GM21528 (cell line): Measurements from ENCODE around the gene ARIH2.

ENCODE experiments used
- ATAC-seq: cut with Tn5 transposase; IDR thresholded peaks from one replicate; pipeline ENCODE4 v1.9.1; 2021; ENCODE audit warnings: mild to moderate bottlenecking, moderate library complexity; ENCODE audit not compliant: unreplicated experiment, low FRiP score

Gene ARIH2

DNA sequence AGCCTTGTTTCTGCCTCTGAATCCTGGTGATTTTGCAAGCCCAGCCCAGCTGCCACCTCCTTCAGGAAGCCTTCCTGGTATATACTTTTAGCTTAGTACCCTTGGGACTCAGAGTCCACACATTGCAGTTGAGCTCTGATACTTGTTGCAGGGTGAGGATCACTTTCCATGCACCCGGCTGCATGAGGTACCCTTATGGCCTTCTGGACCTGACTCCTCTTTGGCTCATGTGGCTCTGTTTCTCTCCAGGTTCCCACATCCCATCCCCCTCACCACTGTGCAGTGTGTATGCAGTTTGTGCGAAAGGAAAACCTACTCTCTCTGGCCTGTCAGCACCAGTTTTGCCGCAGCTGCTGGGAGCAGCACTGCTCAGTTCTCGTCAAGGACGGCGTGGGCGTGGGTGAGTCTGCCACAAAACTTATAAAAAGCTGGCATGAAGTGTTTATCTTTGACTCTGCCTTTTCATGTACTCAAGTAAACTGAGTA lies 48.3 kb downstream of the ARIH2 start:
- no peak for ATAC-seq

DNA sequence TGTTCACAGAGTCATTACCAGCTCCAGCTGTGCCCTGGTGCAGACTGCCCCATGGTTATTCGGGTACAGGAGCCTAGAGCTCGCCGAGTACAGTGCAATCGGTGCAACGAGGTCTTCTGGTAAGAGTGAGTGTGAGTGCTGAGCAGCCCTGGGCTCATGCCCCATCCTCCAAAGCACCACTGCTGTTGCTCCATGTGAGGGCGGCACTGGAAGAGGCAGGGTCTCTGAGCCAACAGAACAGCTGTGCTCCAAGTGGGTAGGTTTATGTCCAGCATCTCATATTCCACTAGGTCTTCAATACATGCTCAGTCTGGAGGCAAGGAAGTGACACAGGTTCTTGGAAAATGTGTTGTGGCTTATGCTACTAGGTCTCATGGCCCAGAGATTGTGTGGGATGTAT lies 51.9 kb downstream of the ARIH2 start:
- no peak for ATAC-seq

- no peak for ATAC-seq
These were observed 55.6 kb downstream of the ARIH2 start for GRCh38 chr3:48974076-48974864.

GRCh38 chr3:48979451-48979850 lies 60.8 kb downstream of the ARIH2 start:
- no peak for ATAC-seq

DNA sequence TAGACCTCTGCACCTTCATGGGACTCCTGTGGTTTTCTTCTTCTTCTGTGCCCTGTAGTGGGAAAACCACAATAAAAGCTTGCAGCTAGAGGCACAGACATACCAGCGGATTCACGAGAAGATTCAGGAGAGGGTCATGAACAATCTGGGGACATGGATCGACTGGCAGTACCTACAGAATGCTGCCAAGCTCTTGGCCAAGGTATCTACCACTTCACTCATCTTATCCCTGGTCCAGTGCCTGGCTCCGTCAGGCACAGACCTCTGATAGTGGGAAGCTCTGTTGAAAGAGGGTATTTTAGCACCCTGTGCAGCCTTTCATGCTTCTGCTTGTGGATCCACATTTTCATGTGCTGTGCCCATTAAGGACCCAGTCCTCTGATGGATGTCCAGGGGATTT lies 61.7 kb downstream of the ARIH2 start:
- no peak for ATAC-seq

DNA sequence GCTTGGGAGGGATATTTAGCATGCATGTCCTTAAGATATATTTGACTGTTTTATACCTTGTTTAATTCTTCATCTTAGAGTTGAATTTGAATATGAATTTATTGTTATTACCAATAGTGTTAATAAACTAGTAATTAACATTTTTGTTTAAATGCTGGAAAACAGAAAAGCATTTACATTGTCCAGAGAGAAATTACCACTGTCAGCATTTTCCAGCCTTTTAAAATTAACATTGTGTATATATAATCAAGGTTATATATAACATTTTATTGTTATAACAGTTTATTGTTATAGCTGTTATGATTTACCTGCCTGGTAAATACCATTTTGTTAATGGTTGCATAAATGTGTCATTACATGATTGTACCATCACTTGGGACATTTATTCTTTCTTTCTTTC lies 63.4 kb downstream of the ARIH2 start:
- no peak for ATAC-seq

DNA sequence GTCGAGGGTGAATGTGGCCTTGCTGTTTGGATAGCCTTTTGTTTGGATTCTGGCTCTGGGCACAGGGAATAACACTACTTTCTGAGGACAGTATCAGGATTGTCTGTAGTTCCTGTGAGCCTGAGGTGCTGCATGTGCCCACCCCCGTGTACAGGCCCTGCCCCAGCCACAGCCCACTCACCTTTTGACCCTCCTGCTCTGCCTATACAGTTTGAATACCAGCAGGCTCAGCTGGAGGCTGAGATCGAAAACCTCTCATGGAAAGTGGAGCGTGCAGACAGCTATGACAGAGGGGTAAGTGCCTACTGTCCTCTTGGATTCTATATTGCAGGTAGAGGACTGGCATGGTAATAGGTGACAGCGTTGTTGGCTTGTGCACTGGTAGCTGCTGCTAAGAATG lies 64.0 kb downstream of the ARIH2 start:
- no peak for ATAC-seq

DNA sequence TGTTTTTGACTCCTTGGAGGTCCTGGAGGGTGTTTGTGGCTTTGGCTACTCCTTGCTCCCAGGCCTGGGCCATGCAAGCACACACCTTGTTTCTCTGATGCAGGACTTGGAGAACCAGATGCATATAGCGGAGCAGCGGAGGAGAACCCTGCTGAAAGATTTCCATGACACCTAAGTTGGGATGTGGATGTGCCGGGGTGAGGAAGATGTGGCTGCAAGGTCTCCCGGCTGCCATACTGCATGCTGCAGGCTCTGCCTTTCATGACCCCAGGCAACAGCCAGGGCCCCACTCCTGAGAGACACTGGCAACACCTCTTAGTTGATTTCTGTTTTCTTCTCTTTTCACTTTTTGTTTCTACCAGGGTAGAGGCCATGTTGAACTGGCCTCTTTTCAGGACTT lies 64.5 kb downstream of the ARIH2 start:
- ATAC-seq = no peak

GRCh38 chr3:48984663-48985062 lies 66.0 kb downstream of the ARIH2 start:
- ATAC-seq = no peak

DNA sequence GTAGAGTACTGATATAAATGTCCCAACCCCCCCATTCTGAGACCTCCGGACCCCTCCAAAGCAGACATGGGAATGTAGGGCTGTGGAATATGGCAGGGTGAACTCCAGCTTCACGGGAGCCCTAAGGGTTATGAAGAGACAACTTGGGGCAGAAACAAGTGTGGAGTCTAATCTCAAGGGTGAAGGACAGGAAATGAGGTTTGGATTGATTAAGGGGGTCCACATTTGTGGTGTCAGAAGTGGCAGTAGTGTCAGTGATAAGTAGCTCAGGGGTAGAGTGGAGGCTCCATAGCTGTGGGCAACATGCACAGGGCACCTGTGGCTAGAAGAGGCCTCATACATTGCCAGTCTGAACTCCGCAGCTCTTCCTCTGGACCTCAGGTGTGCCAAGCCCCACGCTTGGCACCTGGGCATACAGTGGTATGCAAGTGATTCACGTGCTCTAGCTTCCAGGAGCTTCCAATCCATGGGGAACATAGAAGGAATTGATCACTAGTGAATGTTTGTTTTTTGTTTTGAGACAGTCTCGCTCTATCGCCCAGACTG lies 67.3 kb downstream of the ARIH2 start:
- no peak for ATAC-seq

GRCh38 chr3:48989126-48989795 lies 70.6 kb downstream of the ARIH2 start:
- ATAC-seq = no peak

DNA sequence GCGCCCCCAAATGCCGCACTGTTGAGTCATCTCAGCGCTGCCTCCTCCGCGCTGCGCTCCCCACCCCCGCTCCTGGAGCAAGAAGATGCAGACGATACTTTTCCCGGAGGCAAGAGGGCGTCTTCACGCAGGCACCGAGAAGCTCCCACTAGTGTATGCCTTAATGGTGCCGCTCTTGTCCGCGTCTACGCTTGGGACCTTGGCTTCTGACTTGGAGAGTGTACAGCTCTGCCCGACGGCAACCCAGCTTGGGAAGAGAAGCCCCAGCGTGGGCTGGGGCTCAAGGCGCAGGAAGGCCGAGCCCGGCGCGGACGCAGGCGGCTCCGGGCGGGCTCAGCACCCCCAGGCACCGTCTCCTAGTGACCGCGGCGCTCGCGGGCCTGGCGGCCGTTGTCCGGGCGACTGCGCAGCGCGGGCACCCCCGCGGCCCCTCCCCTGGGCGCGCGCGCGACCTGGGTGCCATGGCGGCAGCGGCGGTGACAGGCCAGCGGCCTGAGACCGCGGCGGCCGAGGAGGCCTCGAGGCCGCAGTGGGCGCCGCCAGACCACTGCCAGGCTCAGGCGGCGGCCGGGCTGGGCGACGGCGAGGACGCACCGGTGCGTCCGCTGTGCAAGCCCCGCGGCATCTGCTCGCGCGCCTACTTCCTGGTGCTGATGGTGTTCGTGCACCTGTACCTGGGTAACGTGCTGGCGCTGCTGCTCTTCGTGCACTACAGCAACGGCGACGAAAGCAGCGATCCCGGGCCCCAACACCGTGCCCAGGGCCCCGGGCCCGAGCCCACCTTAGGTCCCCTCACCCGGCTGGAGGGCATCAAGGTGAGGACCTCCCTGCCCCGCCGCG lies 71.4 kb downstream of the ARIH2 start, which contains the start of gene P4HTM:
Gene P4HTM, plus strand, starts transcription at position 446 of the 840 bp plus-strand sequence. Its CDS starts 16 bp downstream, at position 462.
- ATAC-seq = peak; percentile 41

- peak; percentile 17 for ATAC-seq
These were observed 72.2 kb downstream of the ARIH2 start for GRCh38 chr3:48990636-48991469.

DNA sequence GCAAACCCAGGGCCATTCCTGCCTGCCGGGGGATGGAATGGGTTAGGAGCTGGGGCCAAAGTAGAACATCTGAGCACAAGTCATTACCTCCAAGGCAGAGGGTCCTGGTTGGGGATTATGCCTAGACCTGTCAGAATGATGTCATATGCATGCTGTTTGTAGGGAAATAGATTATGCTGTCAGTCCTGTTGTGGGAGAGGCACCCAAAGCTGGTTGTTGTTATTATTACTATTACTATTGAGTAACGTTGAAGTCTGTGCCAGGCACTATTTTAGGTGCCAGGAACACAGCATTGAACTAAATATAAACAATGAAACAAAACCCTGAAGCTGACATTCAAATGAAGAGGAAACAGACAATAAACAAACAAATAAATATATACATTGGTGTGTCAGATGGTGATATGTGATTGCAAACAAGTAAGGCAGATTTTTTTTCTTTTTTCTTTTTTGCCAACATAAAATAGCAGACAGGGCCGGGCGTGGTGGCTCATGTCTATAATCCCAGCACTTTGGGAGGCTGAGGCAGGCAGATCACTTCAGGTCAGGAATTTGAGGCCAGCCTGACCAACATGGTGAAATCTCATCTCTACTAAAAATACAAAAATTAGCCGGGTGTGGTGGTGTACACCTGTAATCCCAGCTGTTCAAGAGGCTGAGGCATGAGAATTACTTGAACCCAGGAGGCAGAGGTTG lies 73.4 kb downstream of the ARIH2 start:
- ATAC-seq = no peak

GRCh38 chr3:48993834-48994233 lies 75.2 kb downstream of the ARIH2 start:
- no peak for ATAC-seq

DNA sequence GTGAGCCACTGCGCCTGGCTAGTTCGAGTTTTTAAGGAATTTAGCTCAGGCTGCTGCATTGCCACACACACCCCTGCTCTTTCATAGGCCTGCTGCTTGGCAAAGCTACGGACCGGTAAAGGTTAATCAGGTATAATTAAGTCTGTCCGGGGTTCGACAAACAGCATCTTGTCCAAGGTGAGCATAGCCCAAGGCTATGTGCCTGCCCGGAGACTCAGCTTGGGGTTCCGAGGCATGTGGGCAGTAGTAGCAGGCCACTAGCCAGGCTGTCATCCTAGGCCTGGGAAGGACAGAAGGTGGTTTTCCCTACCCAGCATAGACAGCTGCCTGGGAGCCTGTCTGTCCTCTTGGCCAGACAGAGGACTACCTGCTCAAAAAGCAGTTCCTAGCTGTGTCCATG lies 78.0 kb downstream of the ARIH2 start:
- ATAC-seq = no peak

- ATAC-seq = no peak
These were observed 78.5 kb downstream of the ARIH2 start for GRCh38 chr3:48997102-48997635.

- no peak for ATAC-seq
These were observed 79.3 kb downstream of the ARIH2 start for GRCh38 chr3:48997714-48998637.
